Keratinocyte (primary cell): ENCODE measurements around the gene OSBPL5. TPM values are rescaled to one million over a fixed set of nuclear protein-coding genes. Genes with fewer than 3 reads are reported as not detected.

Source experiments
- DNase-seq: peaks from one replicate; pipeline ENCODE4 v3.0.0-alpha.2; 2011; ENCODE audit warnings: low read depth, missing footprints, low spot score
- FAIRE-seq: peaks from 2 replicates; lab custom pipeline; 2011; peaks lifted over from hg19 to GRCh38; lab: Jason Lieb, UNC
- H2AFZ ChIP-seq: 2 replicates; pipeline ENCODE4 v1.6.0; 2012; ENCODE audit warnings: low read length, control low read depth, inconsistent platforms; ENCODE audit not compliant: control insufficient read depth
- H3K27ac ChIP-seq: 2 replicates; pipeline ENCODE4 v1.5.1; 2011; ENCODE audit warnings: low read length; ENCODE audit not compliant: control insufficient read depth, insufficient read depth
- H3K27me3 ChIP-seq: 3 replicates; pipeline ENCODE4 v1.6.0; 2011; ENCODE audit warnings: low read length; ENCODE audit not compliant: control insufficient read depth, insufficient read depth; ENCODE audit errors: extremely low read depth
- H3K36me3 ChIP-seq, 2 experiments: 2 replicates in 1 of 2; 3 replicates in 1 of 2; pipeline ENCODE4 v1.5.1; 2011; ENCODE audit warnings: low read length in 2 of 2, mild to moderate bottlenecking in 1 of 2; ENCODE audit not compliant: control insufficient read depth in 2 of 2, insufficient read depth in 2 of 2; ENCODE audit errors: extremely low read depth in 1 of 2
- H3K4me1 ChIP-seq: 3 replicates; pipeline ENCODE4 v1.5.1; 2011; ENCODE audit warnings: low read length; ENCODE audit not compliant: control insufficient read depth, insufficient read depth; ENCODE audit errors: extremely low read depth
- H3K4me2 ChIP-seq: 3 replicates; pipeline ENCODE4 v1.6.0; 2011; ENCODE audit warnings: low read depth, low read length; ENCODE audit not compliant: control insufficient read depth, insufficient read depth; ENCODE audit errors: extremely low read depth
- H3K4me3 ChIP-seq, 3 experiments: fragments of 200-600 bp in 1 of 3; sonication (generic) in 1 of 3; 2 replicates in 2 of 3; 3 replicates in 1 of 3; pipeline ENCODE4 v1.5.1; 2011 to 2016; ENCODE audit warnings: low read length in 3 of 3, mild to moderate bottlenecking in 3 of 3, control low read depth in 2 of 3, inconsistent platforms in 1 of 3, low read depth in 1 of 3, mixed read lengths in 1 of 3, mixed run types in 1 of 3, moderate library complexity in 1 of 3; ENCODE audit not compliant: control insufficient read depth in 2 of 3, insufficient read depth in 2 of 3; ENCODE audit errors: extremely low read depth in 1 of 3
- H3K79me2 ChIP-seq: 2 replicates; pipeline ENCODE4 v1.6.0; 2012; ENCODE audit warnings: low read length; ENCODE audit not compliant: control insufficient read depth, insufficient read depth
- H3K9ac ChIP-seq: 3 replicates; pipeline ENCODE4 v1.6.0; 2011; ENCODE audit warnings: low read length; ENCODE audit not compliant: control insufficient read depth, insufficient read depth; ENCODE audit errors: extremely low read depth
- H3K9me1 ChIP-seq: 3 replicates; pipeline ENCODE4 v1.6.0; 2011; ENCODE audit warnings: low read length; ENCODE audit not compliant: control insufficient read depth, insufficient read depth; ENCODE audit errors: extremely low read depth
- H3K9me3 ChIP-seq: 2 replicates; pipeline ENCODE4 v1.5.1; 2012; ENCODE audit warnings: low read depth, low read length; ENCODE audit not compliant: control insufficient read depth
- H4K20me1 ChIP-seq: 3 replicates; pipeline ENCODE4 v1.6.0; 2011; ENCODE audit warnings: low read length; ENCODE audit not compliant: control insufficient read depth, insufficient read depth; ENCODE audit errors: extremely low read depth
- CTCF ChIP-seq, 3 experiments: IDR thresholded peaks in 1 of 3; conservative IDR thresholded peaks in 1 of 3; optimal IDR thresholded peaks in 1 of 3; 2 replicates in 2 of 3; 3 replicates in 1 of 3; pipeline versions ENCODE3 to v1.5.1; 2011; ENCODE audit warnings: low read length in 3 of 3, mild to moderate bottlenecking in 3 of 3, moderate library complexity in 2 of 3, control low read depth in 1 of 3, inconsistent platforms in 1 of 3; ENCODE audit not compliant: insufficient read depth in 2 of 3; ENCODE audit errors: extremely low read depth in 1 of 3
- EZH2 ChIP-seq: IDR thresholded peaks from one replicate; pipeline ENCODE4 v1.6.1; 2012; ENCODE audit warnings: inconsistent platforms, mild to moderate bottlenecking, low read length, moderate library complexity
- dilution Hi-C: fragments of 300-500 bp; cut with MboI; formaldehyde crosslinking; loops from one replicate; pipeline ENCODE4 v1.7.0; 2020; ENCODE audit warnings: low sequenced_read_pairs; ENCODE audit not compliant: extremely low pct_ligation_motif_present
- polyA plus RNA-seq, 5 experiments: library from polyadenylated mRNA; depleted of rRNA in 3 of 5; stranded (reverse) in 3 of 5; stranded (forward) in 1 of 5; unstranded in 1 of 5; fragments of >200 nt; gene quantifications; 1 replicate in 1 of 5; 2 replicates in 3 of 5; 3 replicates in 1 of 5; pipeline versions ENCODE4 v1.2.1 to v1.2.3, GENCODE V29; 2011 to 2012; ENCODE audit warnings: missing spikeins in 2 of 5, low read depth in 1 of 5, low replicate concordance in 1 of 5

The OSBPL5 gene
- polyA plus RNA-seq, 1 donor (not counting 4 experiments of a cell fraction or from before 2014, with no cell fraction given): 3.0 TPM

DNA sequence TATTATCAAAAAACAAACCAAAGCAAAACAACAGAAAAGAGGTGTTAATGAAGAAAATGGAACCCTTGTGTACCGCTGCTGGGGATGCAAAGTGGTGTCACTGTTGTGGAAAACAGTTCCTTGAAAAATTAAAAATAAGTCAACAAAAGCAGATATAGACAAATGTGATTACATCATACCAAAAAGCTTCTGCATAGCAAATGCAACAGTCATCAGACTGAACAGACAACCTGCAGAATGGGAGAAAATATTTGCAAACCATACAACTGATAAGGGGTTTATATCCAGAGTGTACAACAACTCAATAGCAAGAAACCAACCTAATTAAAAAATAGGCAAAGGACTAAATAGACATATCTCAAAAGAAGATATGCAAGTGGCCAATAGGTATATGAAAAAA is 85.0 kb downstream of the OSBPL5 start:
- DNase-seq: no peak
- Histone ChIP-seq H3K4me3 (no peak overlapping the region), H3K27me3 (no peaks in the 10 kb centered on the region), H3K79me2 (no peaks in the 10 kb centered on the region), H4K20me1 (no peaks in the 10 kb centered on the region), H3K36me3 (no peaks in the 10 kb centered on the region), H2AFZ (no peak overlapping the region), H3K4me2 (no peak overlapping the region), H3K4me1 (no peaks in the 10 kb centered on the region), H3K9ac (no peak overlapping the region), H3K9me3 (no peaks in the 10 kb centered on the region), H3K27ac (no peak overlapping the region), H3K9me1 (no peaks in the 10 kb centered on the region)
- no peak for TF ChIP-seq EZH2
- no peak for TF ChIP-seq CTCF (optimal IDR thresholded peaks at IDR 0.05 in 1 of 3, IDR thresholded peaks at IDR 0.05 in 1 of 3, conservative IDR thresholded peaks at IDR 0.05 in 1 of 3; ENCODE audit: extremely low read depth in 1 of 3, insufficient read depth in 2 of 3, low read length in 3 of 3)
- FAIRE-seq: no peak
- dilution Hi-C loops: no loop called here

DNA sequence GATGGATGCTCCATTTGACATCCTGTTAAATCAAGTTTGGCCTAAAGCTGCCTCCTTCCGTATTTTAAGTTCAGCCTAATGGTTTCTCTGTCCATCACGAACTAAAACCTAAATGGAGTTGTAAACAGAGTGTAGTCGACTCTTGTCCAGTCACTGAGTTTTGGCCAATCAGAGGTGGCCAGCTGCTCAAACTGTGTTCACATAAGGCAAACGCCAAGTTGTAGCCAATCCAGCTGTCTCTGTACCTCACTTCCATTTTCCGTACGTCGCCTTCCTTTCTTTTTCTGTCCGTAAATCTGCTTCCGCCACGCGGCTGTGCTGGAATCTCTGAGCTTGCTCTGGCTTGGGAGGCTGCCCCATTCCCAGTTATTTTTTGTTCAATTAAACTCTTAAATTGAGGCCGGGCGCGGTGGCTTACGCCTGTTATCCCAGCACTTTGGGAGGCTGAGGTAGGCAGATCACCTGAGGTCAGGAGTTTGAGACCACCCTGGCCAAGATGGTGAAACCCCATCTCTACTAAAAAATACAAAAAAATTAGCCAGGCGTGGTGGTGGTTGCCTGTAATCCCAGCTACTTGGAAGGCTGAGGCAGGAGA is 87.2 kb downstream of the OSBPL5 start:
- dilution Hi-C loops: no loop called here

More for the DNA sequence above, 87.2 kb downstream of the OSBPL5 start:
- no peaks in the 10 kb centered on the region for H4K20me1 ChIP-seq
- H3K9me1 ChIP-seq: no peaks in the 10 kb centered on the region
- no peak overlapping the region for H3K4me2 ChIP-seq
- TF ChIP-seq EZH2: no peak
- no peak for TF ChIP-seq CTCF (optimal IDR thresholded peaks at IDR 0.05 in 1 of 3, IDR thresholded peaks at IDR 0.05 in 1 of 3, conservative IDR thresholded peaks at IDR 0.05 in 1 of 3; ENCODE audit: extremely low read depth in 1 of 3, insufficient read depth in 2 of 3, low read length in 3 of 3)
- no peak overlapping the region for H2AFZ ChIP-seq
- no peak overlapping the region for H3K4me3 ChIP-seq
- H3K9ac ChIP-seq: no peak overlapping the region
- no peaks in the 10 kb centered on the region for H3K36me3 ChIP-seq
- H3K27ac ChIP-seq: no peak overlapping the region
- H3K4me1 ChIP-seq: no peaks in the 10 kb centered on the region
- no peak for DNase-seq
- no peaks in the 10 kb centered on the region for H3K9me3 ChIP-seq
- no peak for FAIRE-seq
- H3K79me2 ChIP-seq: no peaks in the 10 kb centered on the region
- no peaks in the 10 kb centered on the region for H3K27me3 ChIP-seq
